ENCODE results near the gene KANSL1L.

DNA sequence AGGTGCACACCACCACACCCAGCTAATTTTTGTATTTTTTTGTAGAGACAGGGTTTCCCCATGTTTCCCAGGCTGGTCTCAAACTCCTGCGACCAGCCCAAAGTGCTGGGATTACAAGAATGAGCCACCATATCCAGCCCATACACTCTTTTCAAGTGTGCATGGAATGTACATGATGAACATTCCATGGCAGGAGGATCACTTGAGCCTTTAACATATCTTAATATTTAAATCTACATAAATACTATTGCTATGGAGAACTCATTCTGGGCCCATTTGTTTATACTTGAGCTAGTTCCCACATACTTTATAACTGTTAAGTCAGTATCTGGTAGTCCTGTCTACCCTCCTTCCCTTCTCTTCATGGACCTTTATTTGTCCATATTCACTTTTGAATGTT, 120.3 kb downstream of the KANSL1L start:
- TF ChIP-seq MYC (IDR thresholded peaks at IDR 0.05; ENCODE audit: borderline replicate concordance, low read length) (no peak), CTCF (IDR thresholded peaks at IDR 0.05) (no peak), NR3C1 (IDR thresholded peaks at IDR 0.05) (no peak), POLR2A (IDR thresholded peaks at IDR 0.05; ENCODE audit: low read length) (no peak), REST (IDR thresholded peaks at IDR 0.05) (no peak), CEBPB (IDR thresholded peaks at IDR 0.05) (no peak), EHMT2 (IDR thresholded peaks at IDR 0.05; ENCODE audit: low read depth) (no peak), GATA3 (IDR thresholded peaks at IDR 0.05; ENCODE audit: borderline replicate concordance) (no peak), CHD2 (IDR thresholded peaks at IDR 0.05; ENCODE audit: low read length, partially characterized antibody) (no peak), JUN (IDR thresholded peaks at IDR 0.05) (no peak), RNF2 (IDR thresholded peaks at IDR 0.05; ENCODE audit: borderline replicate concordance, low read depth) (no peak), RCOR1 (IDR thresholded peaks at IDR 0.05; ENCODE audit: low read depth, low read length) (no peak)

Measured in A549 (cell line).